ENCODE data around the gene NOG. TPM values are rescaled to one million over a fixed set of nuclear protein-coding genes. Genes with fewer than 3 reads are reported as not detected.

The NOG gene
- total RNA-seq, 6 experiments from 2014 or later, result 18.3 to 21.2 (median 19.4) TPM

GRCh38 chr17:56577843-56578204 is 15.7 kb upstream of the NOG start:
- DNase-seq, result no peak
- H3K27ac Mint-ChIP-seq, result no peak overlapping the region
- H3K27me3 Mint-ChIP-seq (ENCODE audit: insufficient read depth), result peaks cover 24% of the 10 kb centered on the region
- H3K36me3 Mint-ChIP-seq (ENCODE audit: low read depth), result no peaks in the 10 kb centered on the region
- no peaks in the 10 kb centered on the region for H3K9me3 Mint-ChIP-seq
- H3K4me3 Mint-ChIP-seq, result peak overlapping the region; percentile 6
- 0 out of 2 replicates have a peak, but pooled peaks cover 8% of the 10 kb centered on the region for H3K4me1 Mint-ChIP-seq (ENCODE audit: low read depth)
- TF ChIP-seq CTCF (IDR thresholded peaks at IDR 0.05), result no peak

GRCh38 chr17:56581635-56582627 is 11.6 kb upstream of the NOG start:
- 0 out of 2 replicates have a peak, but pooled peaks cover 8% of the 10 kb centered on the region for H3K4me1 Mint-ChIP-seq (ENCODE audit: low read depth)
- no peak for DNase-seq

GRCh38 chr17:56583772-56584171 is 9.7 kb upstream of the NOG start:
- Mint-ChIP-seq H3K36me3 (ENCODE audit: low read depth) (no peaks in the 10 kb centered on the region), H3K9me3 (no peaks in the 10 kb centered on the region), H3K27me3 (ENCODE audit: insufficient read depth) (peaks cover 23% of the 10 kb centered on the region), H3K4me3 (no peak overlapping the region), H3K27ac (no peak overlapping the region), H3K4me1 (ENCODE audit: low read depth) (no peaks in the 10 kb centered on the region)
- no peak for TF ChIP-seq CTCF (IDR thresholded peaks at IDR 0.05)
- no peak for DNase-seq

More at GRCh38 chr17:56581635-56582627, 11.6 kb upstream of the NOG start:
- Mint-ChIP-seq H3K9me3 (no peaks in the 10 kb centered on the region), H3K36me3 (ENCODE audit: low read depth) (no peaks in the 10 kb centered on the region), H3K27ac (no peak overlapping the region), H3K27me3 (ENCODE audit: insufficient read depth) (peaks cover 29% of the 10 kb centered on the region), H3K4me3 (no peak overlapping the region)
- TF ChIP-seq CTCF (IDR thresholded peaks at IDR 0.05), result no peak

- Mint-ChIP-seq H3K27ac (no peak overlapping the region), H3K4me3 (no peak overlapping the region), H3K4me1 (ENCODE audit: low read depth) (peaks cover 6% of the 10 kb centered on the region), H3K36me3 (ENCODE audit: low read depth) (no peaks in the 10 kb centered on the region), H3K9me3 (no peaks in the 10 kb centered on the region), H3K27me3 (ENCODE audit: insufficient read depth) (peaks cover 26% of the 10 kb centered on the region)
- no peak for TF ChIP-seq CTCF (IDR thresholded peaks at IDR 0.05)
- no peak for DNase-seq
Observed at GRCh38 chr17:56587298-56587697, 6.2 kb upstream of the NOG start.

- DNase-seq, result peak; percentile 45
- Mint-ChIP-seq H3K4me1 (ENCODE audit: low read depth) (peaks cover 21% of the 10 kb centered on the region), H3K36me3 (ENCODE audit: low read depth) (no peaks in the 10 kb centered on the region), H3K9me3 (no peaks in the 10 kb centered on the region), H3K4me3 (peak overlapping the region; percentile 89), H3K27me3 (ENCODE audit: insufficient read depth) (peaks cover 18% of the 10 kb centered on the region), H3K27ac (peak overlapping the region; percentile 53)
- peak; percentile 98 for TF ChIP-seq CTCF (IDR thresholded peaks at IDR 0.05)
Observed at GRCh38 chr17:56592487-56593085, 913 bp upstream of the NOG start.
